HG03103 (cell line): Measurements from ENCODE around the gene SP7.
"Not testable (repeated sequence)": the region's sequence is repeated elsewhere in the genome, so short reads cannot be mapped to it uniquely, and the experiment has no call there.

Experiments used
- ATAC-seq: cut with Tn5 transposase; IDR thresholded peaks from one replicate; pipeline ENCODE4 v1.9.1; 2021; ENCODE audit warnings: low read depth; ENCODE audit not compliant: unreplicated experiment

SP7 gene

GRCh38 chr12:53347905-53348304 is 11.8 kb upstream of the SP7 start:
- no peak for ATAC-seq

- no peak for ATAC-seq
These were observed 10.3 kb upstream of the SP7 start for GRCh38 chr12:53346491-53346890.

- no peak for ATAC-seq
These were observed 9.5 kb upstream of the SP7 start for GRCh38 chr12:53345486-53346188.

GRCh38 chr12:53344824-53345485 is 8.8 kb upstream of the SP7 start:
- peak; percentile 64 for ATAC-seq

- no peak for ATAC-seq
These were observed 8.3 kb upstream of the SP7 start for GRCh38 chr12:53344487-53344823.

- no peak for ATAC-seq
These were observed 7.8 kb upstream of the SP7 start for GRCh38 chr12:53343969-53344368.

- no peak for ATAC-seq
These were observed 7.3 kb upstream of the SP7 start for GRCh38 chr12:53343449-53343848.

- no peak for ATAC-seq
These were observed 4.2 kb upstream of the SP7 start for GRCh38 chr12:53340398-53340797.

GRCh38 chr12:53338916-53339315 is 2.8 kb upstream of the SP7 start:
- ATAC-seq: no peak

- ATAC-seq: no peak
These were observed 1.9 kb upstream of the SP7 start for GRCh38 chr12:53338017-53338416.

- no peak for ATAC-seq
These were observed 1.3 kb downstream of the SP7 start for GRCh38 chr12:53334822-53335221.

- no peak for ATAC-seq
These were observed 2.3 kb downstream of the SP7 start for GRCh38 chr12:53333845-53334244.

GRCh38 chr12:53333289-53333688 is 2.9 kb downstream of the SP7 start:
- no peak for ATAC-seq

GRCh38 chr12:53332744-53333143 is 3.4 kb downstream of the SP7 start:
- no peak for ATAC-seq

GRCh38 chr12:53332339-53332738 is 3.8 kb downstream of the SP7 start:
- not testable (repeated sequence) for ATAC-seq

GRCh38 chr12:53330671-53331070 is 5.5 kb downstream of the SP7 start:
- no peak for ATAC-seq

- ATAC-seq: no peak
These were observed 8.1 kb downstream of the SP7 start for GRCh38 chr12:53328043-53328435.

GRCh38 chr12:53327435-53328042 is 8.6 kb downstream of the SP7 start:
- ATAC-seq: no peak

- ATAC-seq: no peak
These were observed 9.5 kb downstream of the SP7 start for GRCh38 chr12:53326460-53327185.

- ATAC-seq: no peak
These were observed 10.6 kb downstream of the SP7 start for GRCh38 chr12:53325511-53326061.
